Stimulated activated CD8-positive, alpha-beta memory T cell treated with anti-CD3 and anti-CD28 coated beads, Interleukin-15, amount 100 ng/mL, for 4 hours (primary cell): ENCODE measurements around the gene RSPH6A.
"Not testable (repeated sequence)": the region's sequence is repeated elsewhere in the genome, so short reads cannot be mapped to it uniquely, and the experiment has no call there.

ENCODE experiments used
- DNase-seq, 2 donors: peaks; one replicate each; pipeline ENCODE4 v3.0.0-alpha.2; 2020; ENCODE audit warnings: low read depth in 2 of 2

The RSPH6A gene

GRCh38 chr19:45766869-45767346 is 48.2 kb downstream of the RSPH6A start:
- no peak for DNase-seq

DNA sequence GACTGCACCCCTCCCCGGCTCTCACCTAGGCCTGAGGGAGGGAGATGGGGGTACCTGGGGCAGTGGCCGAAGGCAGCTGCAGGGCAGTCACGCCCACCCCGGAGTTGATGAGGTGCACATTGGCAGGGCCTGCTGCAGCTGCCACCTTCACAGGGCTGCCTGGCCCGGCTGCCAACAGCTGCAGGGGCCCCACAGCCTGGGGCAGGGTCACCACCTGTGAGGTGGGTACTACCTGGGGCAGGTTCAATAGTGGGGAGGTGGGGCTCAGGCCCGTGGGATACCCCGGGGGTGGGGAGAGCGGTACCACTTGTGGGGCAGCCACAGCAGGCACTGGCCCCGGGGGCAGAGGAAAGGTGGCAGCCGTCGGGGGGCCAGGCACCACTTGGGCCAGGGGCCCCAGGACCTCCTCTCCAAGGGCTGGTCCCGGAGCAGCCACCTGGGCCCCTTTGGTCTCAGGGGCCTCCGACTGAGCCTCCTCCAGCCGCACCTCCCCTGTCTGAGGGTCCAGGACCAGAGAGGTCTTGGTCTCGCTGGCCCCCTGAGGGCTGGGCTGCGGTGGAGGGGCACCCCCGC is 48.7 kb downstream of the RSPH6A start:
- no peak for DNase-seq

DNA sequence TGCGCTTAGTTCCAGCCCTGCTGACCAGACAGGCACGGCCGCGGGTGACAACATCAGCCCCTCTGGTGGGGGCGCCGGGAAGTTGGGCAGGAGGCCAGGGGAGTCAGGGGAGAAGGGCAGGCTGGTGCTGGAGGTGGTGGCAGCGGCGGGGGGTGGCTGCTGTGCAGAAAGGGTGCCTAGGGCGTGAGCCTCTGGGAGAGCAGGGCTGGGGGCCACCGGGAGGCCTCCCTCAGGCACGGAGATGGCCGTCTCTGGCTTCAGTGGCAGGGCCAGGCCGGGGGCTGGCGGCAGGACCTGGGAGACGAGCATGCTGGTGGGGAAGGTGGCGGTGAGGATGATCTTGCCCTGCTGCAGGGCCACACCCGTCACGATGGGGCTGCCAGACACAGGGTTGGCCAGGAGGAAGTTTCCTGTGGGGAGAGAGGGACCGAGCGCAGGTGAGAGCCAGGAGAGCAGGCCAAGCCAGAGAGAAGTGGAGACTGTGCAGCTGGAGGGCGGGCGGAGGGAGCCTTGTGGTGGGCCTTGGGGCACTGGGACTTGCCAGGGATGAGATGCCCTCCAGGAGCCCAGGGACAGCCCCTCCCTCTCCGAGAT is 49.3 kb downstream of the RSPH6A start:
- DNase-seq = no peak

GRCh38 chr19:45764945-45765701 is 50.0 kb downstream of the RSPH6A start:
- DNase-seq = no peak

GRCh38 chr19:45764475-45764874 is 50.6 kb downstream of the RSPH6A start:
- DNase-seq = no peak

DNA sequence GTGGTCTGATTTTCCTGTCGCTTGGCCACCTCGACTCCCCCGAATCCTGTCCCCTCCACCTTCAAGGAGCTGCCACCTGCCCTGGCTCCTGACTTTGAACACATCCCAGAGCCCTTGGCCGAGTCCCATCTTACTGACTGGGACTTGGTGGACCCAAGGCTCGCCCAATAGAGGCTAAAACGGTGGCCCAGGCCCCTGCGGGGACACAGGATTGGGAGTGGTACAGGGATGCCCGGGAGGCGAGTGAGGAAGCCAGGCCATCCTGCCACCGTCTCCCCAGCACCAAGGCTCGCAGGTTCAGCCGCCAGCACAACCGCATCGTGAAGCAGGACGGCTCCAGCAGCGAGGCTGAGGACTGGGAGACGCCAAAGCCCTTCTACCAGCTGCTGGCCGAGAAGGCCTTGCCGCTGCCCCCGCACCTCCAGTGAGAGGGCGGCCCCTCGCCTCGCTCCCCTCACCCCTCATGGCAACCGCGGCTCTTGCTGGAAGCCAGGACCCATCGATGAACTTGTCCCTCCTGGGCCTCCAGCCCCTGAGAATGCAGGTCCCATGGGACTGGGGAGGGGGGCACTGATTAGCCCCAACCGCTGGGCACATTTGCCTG is 51.3 kb downstream of the RSPH6A start:
- DNase-seq = no peak

GRCh38 chr19:45762870-45763631 is 52.1 kb downstream of the RSPH6A start:
- DNase-seq = no peak

DNA sequence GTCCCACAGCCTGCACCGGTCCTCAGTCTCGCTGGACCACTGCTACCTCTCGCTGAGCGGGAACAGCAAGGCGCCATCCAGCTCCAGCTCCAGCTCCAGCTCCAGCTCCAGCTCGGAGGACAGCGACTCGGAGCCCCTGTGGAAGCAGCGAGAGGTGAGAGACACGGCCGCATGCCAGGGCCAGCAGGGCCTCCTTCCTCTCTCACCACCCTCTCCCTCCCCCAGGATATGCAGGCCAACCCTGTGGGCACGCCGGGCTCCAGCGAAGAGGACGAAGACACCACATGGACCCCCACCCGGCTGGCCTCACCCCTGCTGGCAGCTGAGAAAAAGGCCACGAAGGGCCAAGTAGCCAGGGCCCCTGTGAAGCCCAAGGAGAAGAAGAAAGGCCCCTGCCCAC is 53.4 kb downstream of the RSPH6A start:
- no peak for DNase-seq

DNA sequence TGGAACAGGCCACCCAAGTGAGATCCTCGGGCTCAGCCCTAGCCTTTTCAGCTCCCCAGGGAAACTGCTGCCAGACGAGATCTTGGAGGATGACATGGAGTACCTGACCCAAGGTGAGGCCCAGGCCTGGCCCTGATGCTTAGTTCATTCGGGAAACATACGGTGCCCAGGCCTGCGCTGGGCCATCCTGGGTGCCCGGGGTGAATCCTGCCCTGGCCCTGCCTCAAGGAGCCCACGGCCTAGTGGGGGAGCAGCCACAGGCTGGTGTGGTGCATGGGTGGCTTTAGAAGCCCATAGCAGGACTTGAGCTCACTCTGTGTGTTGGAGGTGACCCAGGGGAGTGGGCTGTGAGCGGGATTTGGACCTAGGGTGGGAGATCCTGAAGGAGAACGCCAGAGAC is 56.2 kb downstream of the RSPH6A start:
- DNase-seq = no peak

DNA sequence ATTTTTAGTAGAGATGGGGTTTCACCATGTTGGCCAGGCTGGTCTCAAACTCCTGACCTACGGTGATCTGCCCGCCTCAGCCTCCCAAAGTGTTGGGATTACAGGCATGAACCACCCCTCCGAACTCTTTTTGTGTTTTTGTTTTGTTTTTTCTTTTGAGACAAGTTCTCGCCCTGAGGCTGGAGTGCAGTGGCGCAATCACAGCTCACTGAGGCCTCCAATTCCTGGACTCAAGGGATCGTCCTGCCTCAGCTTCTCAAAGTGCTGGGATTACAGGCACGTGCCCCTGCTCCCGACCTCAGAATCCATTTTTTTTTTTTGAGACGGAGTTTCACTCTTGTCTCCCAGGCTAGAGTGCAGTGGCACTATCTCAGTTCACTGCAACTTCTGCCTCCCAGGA is 57.4 kb downstream of the RSPH6A start:
- DNase-seq = no peak

GRCh38 chr19:45754323-45754722 is 60.8 kb downstream of the RSPH6A start:
- DNase-seq = no peak

DNA sequence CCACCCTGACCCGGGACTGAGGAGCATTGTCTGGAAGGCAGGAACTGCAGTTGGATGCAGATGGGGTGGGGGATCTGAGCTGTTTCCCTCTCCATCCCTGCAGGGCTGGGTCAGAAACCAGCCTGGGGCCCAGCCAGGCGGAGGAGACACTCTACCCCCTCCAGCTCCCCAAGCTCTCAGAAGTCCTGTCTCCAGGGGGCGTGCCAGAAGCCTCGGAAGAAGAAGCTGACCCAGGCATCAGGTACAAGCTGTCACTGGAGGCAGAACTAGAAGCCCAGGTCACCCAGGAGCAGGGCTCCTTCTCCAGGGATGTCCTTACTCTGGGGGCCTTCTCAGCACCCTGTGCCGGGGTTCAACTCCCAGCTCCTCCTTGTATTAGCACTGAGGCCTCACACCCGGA is 61.6 kb downstream of the RSPH6A start:
- DNase-seq = no peak

- DNase-seq = no peak
These were observed 62.5 kb downstream of the RSPH6A start for GRCh38 chr19:45752639-45753038.

DNA sequence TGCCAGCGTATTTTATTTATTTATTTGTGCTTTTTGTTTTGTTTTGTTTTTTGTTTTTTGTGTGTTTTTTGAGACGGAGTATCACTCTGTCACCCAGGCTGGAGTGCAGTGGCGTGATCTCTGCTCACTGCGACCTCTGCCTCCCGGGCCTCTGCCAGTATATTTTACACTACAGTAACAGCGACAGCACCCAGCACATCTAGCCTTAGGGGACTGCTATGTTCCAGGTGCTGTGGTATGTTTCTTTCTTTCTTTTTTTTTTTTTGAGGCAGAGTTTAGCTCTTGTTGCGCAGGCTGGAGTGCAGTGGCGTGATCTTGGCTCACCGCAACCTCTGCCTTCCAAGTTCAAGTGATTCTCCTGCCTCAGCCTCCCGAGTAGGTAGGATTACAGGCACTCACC is 63.6 kb downstream of the RSPH6A start:
- DNase-seq = not testable (repeated sequence)

- DNase-seq = no peak
These were observed 67.6 kb downstream of the RSPH6A start for GRCh38 chr19:45747513-45747912.

DNA sequence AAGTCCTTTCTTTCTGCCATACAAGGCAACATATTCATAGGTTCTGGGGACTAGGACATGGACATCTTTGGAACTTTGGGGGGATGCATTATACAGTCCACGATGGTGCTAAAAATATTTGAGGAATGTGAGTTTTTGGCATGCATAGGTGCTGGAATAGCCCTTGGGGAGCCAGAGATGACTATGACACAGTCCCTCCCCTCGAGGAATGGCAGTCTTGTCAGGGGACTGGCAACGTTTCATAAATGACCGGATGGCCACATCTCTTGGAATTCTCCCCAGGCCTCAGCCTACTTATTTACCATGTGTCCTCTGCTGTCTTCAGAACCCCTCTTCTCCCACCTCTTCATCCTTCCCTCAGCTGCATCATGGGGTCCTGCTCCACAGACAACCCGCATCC is 68.2 kb downstream of the RSPH6A start:
- DNase-seq = no peak
